Mesendoderm (in vitro differentiated cells): ENCODE measurements around the gene CHAF1A.

ENCODE experiments used
- DNase-seq: peaks from one replicate; pipeline ENCODE4 v3.0.0; 2013
- H2AK5ac ChIP-seq: 2 replicates; pipeline ENCODE4 v1.6.1; 2013; ENCODE audit warnings: low read length, inconsistent platforms
- H2BK120ac ChIP-seq: 2 replicates; pipeline ENCODE4 v1.6.1; 2013; ENCODE audit warnings: low read depth, mild to moderate bottlenecking, low read length, moderate library complexity, mixed read lengths
- H2BK15ac ChIP-seq: replicated peaks from 2 replicates; pipeline ENCODE4 v1.6.1; 2013; ENCODE audit warnings: low read depth, mild to moderate bottlenecking, moderate library complexity
- H2BK5ac ChIP-seq: 2 replicates; pipeline ENCODE4 v1.6.1; 2013; ENCODE audit warnings: low read length, inconsistent platforms
- H3K18ac ChIP-seq: 2 replicates; pipeline ENCODE4 v1.6.1; 2013; ENCODE audit warnings: mild to moderate bottlenecking, low read length, mixed read lengths
- H3K23ac ChIP-seq: one replicate; pipeline ENCODE4 v1.6.1; 2013; ENCODE audit warnings: low read length
- H3K27ac ChIP-seq: 2 replicates; pipeline ENCODE4 v1.5.1; 2013; ENCODE audit warnings: low read depth, mild to moderate bottlenecking, inconsistent platforms, low read length, moderate library complexity
- H3K27me3 ChIP-seq: 2 replicates; pipeline ENCODE4 v1.6.1; 2013; ENCODE audit warnings: low read length, control low read depth, mild to moderate bottlenecking, inconsistent platforms; ENCODE audit not compliant: insufficient read depth, poor library complexity
- H3K36me3 ChIP-seq: 2 replicates; pipeline ENCODE4 v1.6.1; 2013; ENCODE audit warnings: low read length, inconsistent platforms; ENCODE audit not compliant: control insufficient read depth, insufficient read depth
- H3K4ac ChIP-seq: one replicate; pipeline ENCODE4 v1.6.1; 2013; ENCODE audit warnings: low read depth, mild to moderate bottlenecking, low read length, moderate library complexity
- H3K4me1 ChIP-seq: 2 replicates; pipeline ENCODE4 v1.6.1; 2013; ENCODE audit warnings: low read depth, low read length, inconsistent platforms; ENCODE audit not compliant: control insufficient read depth
- H3K4me2 ChIP-seq: 2 replicates; pipeline ENCODE4 v1.6.1; 2013; ENCODE audit warnings: low read length
- H3K4me3 ChIP-seq: 2 replicates; pipeline ENCODE4 v1.5.1; 2013; ENCODE audit warnings: mild to moderate bottlenecking, low read length
- H3K56ac ChIP-seq: one replicate; pipeline ENCODE4 v1.6.1; 2013; ENCODE audit warnings: low read length
- H3K79me1 ChIP-seq: 2 replicates; pipeline ENCODE4 v1.6.1; 2013; ENCODE audit warnings: low read length, inconsistent platforms
- H3K79me2 ChIP-seq: 2 replicates; pipeline ENCODE4 v1.6.1; 2013; ENCODE audit warnings: mild to moderate bottlenecking, low read length; ENCODE audit not compliant: control insufficient read depth, insufficient read depth
- H3K9ac ChIP-seq: 2 replicates; pipeline ENCODE4 v1.6.1; 2013; ENCODE audit warnings: low read length, inconsistent platforms
- H4K5ac ChIP-seq: one replicate; pipeline ENCODE4 v1.6.1; 2013; ENCODE audit warnings: low read length
- H4K8ac ChIP-seq: one replicate; pipeline ENCODE4 v1.6.1; 2013; ENCODE audit warnings: low read depth, mild to moderate bottlenecking, control low read depth, low read length, moderate library complexity
- WGBS: extraction: QIAGEN DNeasy Blood & Tissue Kit; methylation state at CpG from one replicate; pipeline ENCODE4 v1.1.7; 2013; ENCODE audit warnings: low lambda C conversion rate, missing lambda C conversion rate; ENCODE audit not compliant: insufficient coverage; ENCODE audit errors: extremely low coverage; 5-methylcytosine and 5-hydroxymethylcytosine counted together

The CHAF1A gene

DNA sequence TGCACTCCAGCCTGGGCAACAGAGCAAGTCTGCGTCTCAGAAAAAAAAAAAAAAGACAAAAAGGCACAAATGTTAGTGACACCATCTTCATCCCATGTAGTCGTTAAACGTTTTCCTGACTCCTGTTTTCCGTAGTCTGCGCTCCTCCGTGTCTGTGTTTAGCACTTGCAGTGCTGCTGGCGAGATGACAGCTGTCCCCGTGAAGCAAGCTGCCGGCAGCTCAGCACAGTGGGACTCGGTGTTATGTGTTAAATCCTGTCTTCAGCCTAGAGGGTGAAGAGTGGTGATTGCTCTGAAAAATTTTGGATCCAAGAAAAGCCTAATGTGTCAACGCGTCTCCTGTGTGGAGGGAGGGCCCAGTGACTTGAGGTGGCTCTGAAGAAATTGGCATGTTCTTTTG, 36.8 kb downstream of the CHAF1A start:
- Histone ChIP-seq H3K18ac (no peak overlapping the region), H3K9ac (no peak overlapping the region), H4K8ac (no peak overlapping the region), H3K4ac (no peak overlapping the region), H3K36me3 (peaks cover 21% of the 10 kb centered on the region), H3K27me3 (no peaks in the 10 kb centered on the region), H3K79me2 (peaks cover 12% of the 10 kb centered on the region), H3K56ac (no peak overlapping the region), H2BK15ac (no peak overlapping the region), H3K23ac (no peak overlapping the region), H2BK120ac (no peak overlapping the region), H2AK5ac (no peak overlapping the region), H2BK5ac (no peak overlapping the region), H3K4me2 (no peak overlapping the region), H3K4me3 (no peak overlapping the region), H3K79me1 (peaks cover 7% of the 10 kb centered on the region), H3K27ac (no peak overlapping the region), H4K5ac (no peak overlapping the region), H3K4me1 (no peaks in the 10 kb centered on the region)
- no peak for DNase-seq
- no CpG with 5 or more reads among the region's 12 CpGs for WGBS

DNA sequence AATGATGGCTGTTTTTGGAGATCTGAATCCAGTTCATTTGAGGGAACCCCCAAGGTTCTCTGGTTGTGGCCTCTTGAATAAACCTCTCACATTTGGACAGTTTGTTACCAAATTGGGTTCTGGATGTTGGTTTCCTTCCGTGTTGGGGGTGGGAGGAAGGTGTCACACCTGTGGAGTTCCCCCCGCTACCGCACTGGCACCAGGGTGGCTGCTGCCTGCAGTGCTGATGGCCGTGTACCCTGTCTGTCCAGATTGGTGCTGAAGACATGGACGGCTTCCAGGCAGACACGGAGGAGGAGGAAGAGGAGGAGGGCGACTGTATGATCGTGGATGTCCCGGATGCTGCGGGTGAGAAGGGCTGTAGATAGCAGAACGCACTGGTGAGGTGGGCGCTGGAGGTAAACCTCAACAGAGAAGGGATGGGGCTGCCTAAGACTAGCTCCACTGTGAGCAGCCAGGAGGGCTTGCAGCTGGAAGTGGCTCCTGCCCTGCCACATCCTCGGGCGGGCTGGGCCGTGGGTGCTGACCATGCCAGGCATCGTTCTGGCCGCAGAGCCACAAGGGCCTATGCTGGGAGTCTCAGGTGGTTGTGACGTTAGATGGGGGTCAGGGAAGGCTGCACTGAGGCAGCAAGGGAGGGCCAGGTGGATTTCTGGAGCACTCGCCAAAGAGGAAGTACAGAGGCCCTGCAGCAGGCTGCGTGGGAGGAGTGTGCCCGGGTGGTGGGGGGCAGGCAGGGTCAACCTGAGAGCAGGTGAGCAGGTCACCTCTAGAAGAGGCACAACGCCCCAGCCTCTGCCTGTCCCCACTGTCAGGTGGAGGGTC, 39.8 kb downstream of the CHAF1A start:
- H3K18ac ChIP-seq, result no peak overlapping the region
- no peak overlapping the region for H2BK5ac ChIP-seq
- H2BK15ac ChIP-seq, result no peak overlapping the region
- H4K8ac ChIP-seq, result no peak overlapping the region
- H3K27ac ChIP-seq, result no peak overlapping the region
- peaks cover 21% of the 10 kb centered on the region for H3K36me3 ChIP-seq
- H3K4me2 ChIP-seq, result no peak overlapping the region
- H2AK5ac ChIP-seq, result no peak overlapping the region
- H3K23ac ChIP-seq, result no peak overlapping the region
- H3K79me1 ChIP-seq, result peaks cover 3% of the 10 kb centered on the region
- H3K56ac ChIP-seq, result no peak overlapping the region
- H4K5ac ChIP-seq, result no peak overlapping the region
- no peaks in the 10 kb centered on the region for H3K4me1 ChIP-seq
- no peak for DNase-seq
- no peaks in the 10 kb centered on the region for H3K27me3 ChIP-seq
- H3K79me2 ChIP-seq, result peaks cover 5% of the 10 kb centered on the region
- no peak overlapping the region for H3K4me3 ChIP-seq
- H3K4ac ChIP-seq, result no peak overlapping the region
- H3K9ac ChIP-seq, result no peak overlapping the region
- no CpG with 5 or more reads among the region's 22 CpGs for WGBS
- no peak overlapping the region for H2BK120ac ChIP-seq

DNA sequence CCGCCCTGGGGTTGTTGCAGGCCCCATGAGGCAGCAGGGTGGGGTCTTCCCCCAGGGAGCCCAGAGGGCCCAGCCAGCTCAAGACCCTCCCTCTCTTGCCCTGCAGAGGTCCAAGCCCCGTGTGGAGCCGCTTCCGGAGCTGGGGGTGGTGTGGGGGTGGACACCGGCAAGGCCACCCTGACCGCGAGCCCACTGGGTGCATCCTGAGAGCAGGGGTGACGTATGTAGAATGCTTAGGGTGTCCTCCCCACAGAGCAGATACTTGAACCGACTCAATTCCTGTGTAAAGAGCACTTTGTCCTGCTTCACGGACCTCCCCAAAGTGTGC, 40.3 kb downstream of the CHAF1A start:
- Histone ChIP-seq H3K23ac (no peak overlapping the region), H3K4ac (no peak overlapping the region), H3K4me2 (no peak overlapping the region), H4K5ac (no peak overlapping the region), H3K27me3 (no peaks in the 10 kb centered on the region), H3K18ac (no peak overlapping the region), H3K27ac (no peak overlapping the region), H2BK120ac (no peak overlapping the region), H3K9ac (no peak overlapping the region), H3K79me2 (peaks cover 4% of the 10 kb centered on the region), H3K79me1 (peaks cover 2% of the 10 kb centered on the region), H3K56ac (no peak overlapping the region), H2BK15ac (no peak overlapping the region), H2AK5ac (no peak overlapping the region), H4K8ac (no peak overlapping the region), H3K36me3 (peaks cover 21% of the 10 kb centered on the region), H3K4me3 (no peak overlapping the region), H2BK5ac (no peak overlapping the region), H3K4me1 (no peaks in the 10 kb centered on the region)
- WGBS, result no CpG with 5 or more reads among the region's 10 CpGs
- no peak for DNase-seq

DNA sequence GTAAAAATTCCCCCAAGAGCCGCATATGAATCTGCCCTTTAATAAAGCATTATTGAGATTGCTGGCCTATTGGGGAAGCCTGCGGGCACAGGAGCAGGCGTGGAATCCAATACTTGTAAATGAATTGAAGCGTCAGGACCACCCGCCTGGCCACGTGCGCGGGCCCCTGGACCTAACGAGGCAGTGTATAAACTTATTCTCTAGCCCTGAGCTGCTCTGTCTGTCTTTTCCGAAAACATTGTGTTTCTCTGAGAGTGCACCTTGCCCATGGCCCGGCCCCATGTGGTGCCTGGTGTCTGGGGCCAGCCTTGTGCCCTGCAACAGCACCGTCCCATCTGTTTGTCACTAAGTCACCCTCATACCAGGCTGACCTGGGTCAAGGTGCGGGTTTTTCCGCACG, 40.7 kb downstream of the CHAF1A start:
- no peak overlapping the region for H3K9ac ChIP-seq
- no peaks in the 10 kb centered on the region for H3K27me3 ChIP-seq
- no peak overlapping the region for H3K18ac ChIP-seq
- no peak overlapping the region for H4K8ac ChIP-seq
- no peak overlapping the region for H3K4ac ChIP-seq
- H3K4me2 ChIP-seq, result no peak overlapping the region
- no peaks in the 10 kb centered on the region for H3K4me1 ChIP-seq
- WGBS, result no CpG with 5 or more reads among the region's 15 CpGs
- H2BK15ac ChIP-seq, result no peak overlapping the region
- H2BK5ac ChIP-seq, result no peak overlapping the region
- H2BK120ac ChIP-seq, result no peak overlapping the region
- H4K5ac ChIP-seq, result no peak overlapping the region
- no peak overlapping the region for H3K23ac ChIP-seq
- H2AK5ac ChIP-seq, result no peak overlapping the region
- H3K56ac ChIP-seq, result no peak overlapping the region
- H3K27ac ChIP-seq, result no peak overlapping the region
- peaks cover 1% of the 10 kb centered on the region for H3K79me2 ChIP-seq
- no peak for DNase-seq
- H3K79me1 ChIP-seq, result no peaks in the 10 kb centered on the region
- no peak overlapping the region for H3K4me3 ChIP-seq
- H3K36me3 ChIP-seq, result peaks cover 18% of the 10 kb centered on the region

DNA sequence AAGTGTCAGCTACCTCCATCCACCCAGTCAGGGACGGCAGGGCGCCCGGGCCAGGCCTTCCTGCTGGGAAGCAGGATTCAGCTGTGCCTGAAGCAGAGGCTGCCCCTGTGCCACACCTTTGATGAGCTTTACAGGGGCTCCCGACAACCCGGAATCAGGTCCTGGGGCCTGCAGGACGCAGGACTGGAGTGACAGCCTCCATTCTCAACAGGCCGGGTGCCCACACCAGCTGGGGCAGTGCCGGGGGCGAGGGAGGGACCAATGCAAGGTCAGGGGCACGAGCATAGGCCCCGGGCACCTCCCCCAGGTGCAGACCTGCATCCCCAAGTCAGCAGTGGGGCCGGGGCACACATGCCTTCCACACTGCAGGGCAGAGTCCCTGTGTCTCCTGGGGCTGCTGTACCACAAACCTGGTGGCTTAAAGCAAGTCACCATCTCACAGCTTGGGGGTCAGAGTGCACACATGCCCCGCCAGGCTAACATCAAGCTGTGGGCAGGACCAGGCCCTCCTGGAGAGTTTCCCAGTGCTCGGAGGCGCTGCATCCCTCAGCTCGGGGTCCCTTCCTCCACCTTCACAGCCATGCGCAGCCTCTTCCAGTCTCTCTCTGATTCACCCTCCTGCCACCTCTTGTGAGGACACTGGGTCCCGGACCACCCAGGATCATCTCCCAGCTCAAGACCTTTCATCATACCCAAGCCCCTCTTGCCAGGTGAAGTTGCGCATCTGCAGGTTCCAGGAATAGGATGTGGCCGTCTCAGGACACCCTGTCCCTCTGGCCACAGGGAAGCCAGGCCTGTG, 41.7 kb downstream of the CHAF1A start:
- Histone ChIP-seq H4K8ac (no peak overlapping the region), H2BK5ac (no peak overlapping the region), H4K5ac (no peak overlapping the region), H3K27me3 (no peaks in the 10 kb centered on the region), H3K4me1 (no peaks in the 10 kb centered on the region), H2AK5ac (no peak overlapping the region), H2BK15ac (no peak overlapping the region), H3K4me2 (no peak overlapping the region), H3K56ac (no peak overlapping the region), H3K18ac (no peak overlapping the region), H3K23ac (no peak overlapping the region), H3K4ac (no peak overlapping the region), H3K36me3 (peaks cover 17% of the 10 kb centered on the region), H2BK120ac (no peak overlapping the region), H3K9ac (no peak overlapping the region), H3K79me1 (no peaks in the 10 kb centered on the region), H3K79me2 (no peaks in the 10 kb centered on the region), H3K27ac (no peak overlapping the region), H3K4me3 (no peak overlapping the region)
- DNase-seq, result no peak
- WGBS, result no CpG with 5 or more reads among the region's 20 CpGs
